Osteocyte (in vitro differentiated cells): Measurements from ENCODE around the gene IMPDH1. TPM values are rescaled to one million over a fixed set of nuclear protein-coding genes. Genes with fewer than 3 reads are reported as not detected.
A peak's percentile ranks its signal among the peaks of the same experiment; 100 is the strongest.

Experiments
- DNase-seq: peaks from one replicate; pipeline ENCODE4 v3.0.0; 2021; ENCODE audit warnings: mixed read lengths; ENCODE audit not compliant: unreplicated experiment; ENCODE audit errors: extremely low spot score
- H3K27ac Mint-ChIP-seq: one replicate; pipeline ENCODE4 v1.8.0; 2021; ENCODE audit warnings: mild to moderate bottlenecking, mixed read lengths; ENCODE audit not compliant: unreplicated experiment
- H3K27me3 Mint-ChIP-seq: one replicate; pipeline ENCODE4 v1.8.0; 2021; ENCODE audit warnings: mixed read lengths; ENCODE audit not compliant: unreplicated experiment
- H3K36me3 Mint-ChIP-seq: one replicate; pipeline ENCODE4 v1.8.0; 2021; ENCODE audit warnings: mixed read lengths; ENCODE audit not compliant: unreplicated experiment
- H3K4me1 Mint-ChIP-seq: one replicate; pipeline ENCODE4 v1.8.0; 2021; ENCODE audit warnings: mixed read lengths; ENCODE audit not compliant: unreplicated experiment
- H3K4me3 Mint-ChIP-seq: one replicate; pipeline ENCODE4 v1.8.0; 2021; ENCODE audit warnings: mild to moderate bottlenecking, moderate library complexity, mixed read lengths; ENCODE audit not compliant: unreplicated experiment
- H3K9me3 Mint-ChIP-seq: one replicate; pipeline ENCODE4 v1.8.0; 2021; ENCODE audit warnings: mixed read lengths; ENCODE audit not compliant: unreplicated experiment
- CTCF ChIP-seq: fragments of 200-600 bp; sonication (generic); IDR thresholded peaks from 2 replicates; pipeline ENCODE4 v1.5.0; 2021; ENCODE audit warnings: antibody characterized with exemption, mild to moderate bottlenecking, moderate library complexity
- total RNA-seq: library from RNA; stranded (reverse); gene quantifications from 2 replicates; pipeline ENCODE4 v1.2.1, GENCODE V29; 2021

IMPDH1 gene
- total RNA-seq, 1 donor from 2014 or later, result 33.5 TPM

DNA sequence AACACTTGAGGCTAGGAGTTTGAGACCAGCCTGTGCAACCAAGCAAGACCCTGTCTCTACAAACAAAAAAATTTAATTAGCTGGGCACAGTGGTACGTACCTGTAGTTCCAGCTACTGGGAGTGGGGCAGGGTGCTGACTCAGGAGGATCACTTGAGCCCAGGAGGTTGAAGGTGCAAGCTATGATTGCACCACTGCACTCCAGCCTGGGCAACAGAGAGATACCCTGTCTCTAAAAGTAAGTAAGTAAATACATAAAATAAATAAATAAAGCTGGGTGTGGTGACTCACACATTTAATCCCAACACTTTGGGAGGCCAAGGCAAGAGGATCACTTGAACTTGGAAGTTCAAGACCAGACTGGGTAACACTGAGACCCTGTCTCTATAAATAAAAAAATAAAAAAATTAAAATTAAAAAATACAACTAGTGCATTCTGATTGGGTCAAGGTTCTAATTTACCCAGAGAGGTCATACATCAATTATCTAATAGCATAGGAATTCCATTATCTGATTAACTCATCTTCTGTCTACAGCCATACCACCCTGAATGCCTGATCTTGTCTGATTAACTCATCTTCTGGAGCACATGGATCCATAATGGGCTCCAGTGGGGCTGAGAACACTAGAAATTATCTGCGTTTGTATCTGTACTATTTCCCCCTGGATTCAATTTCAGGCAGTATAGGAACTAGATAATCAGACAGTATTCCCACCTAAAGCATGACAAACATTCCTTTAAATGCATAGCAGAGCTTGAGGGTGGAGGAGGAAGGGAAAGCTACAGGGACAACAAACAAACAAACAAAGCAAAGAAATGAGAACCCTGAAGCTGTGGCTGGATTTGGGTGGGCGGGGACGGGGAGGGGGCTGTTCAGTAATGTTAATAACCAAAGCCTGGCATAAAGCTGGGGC is 24.9 kb upstream of the IMPDH1 start:
- no peak overlapping the region for H3K27ac Mint-ChIP-seq
- no peak overlapping the region for H3K4me3 Mint-ChIP-seq
- H3K4me1 Mint-ChIP-seq, result peaks cover 4% of the 10 kb centered on the region
- peaks cover 28% of the 10 kb centered on the region for H3K27me3 Mint-ChIP-seq
- H3K9me3 Mint-ChIP-seq, result no peaks in the 10 kb centered on the region
- H3K36me3 Mint-ChIP-seq, result no peaks in the 10 kb centered on the region
- DNase-seq, result no peak
- TF ChIP-seq CTCF, result no peak

DNA sequence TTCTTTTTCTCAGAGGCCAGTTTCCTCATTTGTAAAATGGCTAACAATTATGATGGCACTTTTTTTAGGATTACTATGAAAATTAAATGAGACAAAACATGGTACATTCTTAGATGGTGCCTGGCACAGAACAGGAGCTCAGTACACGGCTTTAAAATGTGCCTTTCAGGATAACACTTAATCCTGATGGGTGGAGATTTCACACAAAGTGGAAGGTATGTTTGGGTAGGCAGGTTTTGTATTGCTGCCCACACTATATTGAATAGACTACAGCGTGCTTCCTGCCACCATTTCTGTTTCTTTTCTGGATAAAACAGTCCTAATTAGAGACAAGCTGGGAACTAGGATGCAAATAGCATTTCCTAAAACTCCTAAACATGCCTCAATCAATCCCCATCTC is 22.0 kb upstream of the IMPDH1 start:
- Mint-ChIP-seq H3K4me1 (peaks cover 4% of the 10 kb centered on the region), H3K9me3 (no peaks in the 10 kb centered on the region), H3K27ac (no peak overlapping the region), H3K4me3 (no peak overlapping the region), H3K27me3 (peaks cover 29% of the 10 kb centered on the region), H3K36me3 (no peaks in the 10 kb centered on the region)
- no peak for TF ChIP-seq CTCF
- DNase-seq, result no peak

DNA sequence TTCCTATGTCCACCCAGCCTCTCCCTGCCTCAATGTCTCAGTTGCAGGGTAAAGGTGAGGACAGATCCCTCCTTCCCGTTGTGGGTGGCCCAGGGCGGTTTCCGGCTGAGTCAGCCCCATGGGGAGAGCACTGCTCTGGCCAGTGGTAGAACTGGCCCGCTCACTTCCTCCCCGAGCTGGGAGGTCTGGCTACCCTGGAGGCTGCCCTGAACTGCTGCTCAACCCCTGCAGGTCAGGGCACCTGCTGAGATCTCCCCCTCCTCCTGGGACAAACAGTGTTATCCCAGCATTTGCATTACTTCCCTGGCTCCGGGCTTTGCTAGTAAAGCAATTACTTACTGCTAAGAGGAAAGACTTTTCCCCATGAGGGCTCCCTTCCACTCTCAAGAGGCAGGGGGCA is 21.4 kb upstream of the IMPDH1 start:
- Mint-ChIP-seq H3K9me3 (no peaks in the 10 kb centered on the region), H3K27ac (no peak overlapping the region), H3K27me3 (peaks cover 26% of the 10 kb centered on the region)

DNA sequence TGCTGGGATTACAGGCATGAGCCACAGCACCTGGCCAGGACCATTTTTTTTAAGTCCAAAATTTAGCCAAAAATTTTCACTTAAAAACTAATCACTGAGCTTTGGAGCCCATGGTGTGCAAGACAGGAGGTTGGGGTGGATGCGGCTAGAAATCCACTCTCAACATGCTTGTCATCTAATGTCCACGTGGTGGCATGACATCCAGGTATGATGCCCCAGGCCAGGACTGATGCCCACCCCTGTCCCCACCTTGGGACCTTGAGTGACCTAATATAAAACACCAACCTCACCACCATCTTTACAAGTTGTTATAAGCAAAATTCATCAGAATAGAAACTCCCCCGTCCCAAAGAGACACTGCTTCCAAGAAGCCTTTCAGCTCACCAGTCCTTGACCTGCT is 20.4 kb upstream of the IMPDH1 start:
- no peak overlapping the region for H3K4me3 Mint-ChIP-seq
- TF ChIP-seq CTCF, result no peak
- H3K27me3 Mint-ChIP-seq, result peaks cover 19% of the 10 kb centered on the region
- no peaks in the 10 kb centered on the region for H3K36me3 Mint-ChIP-seq
- H3K27ac Mint-ChIP-seq, result no peak overlapping the region
- H3K4me1 Mint-ChIP-seq, result peaks cover 4% of the 10 kb centered on the region
- no peak for DNase-seq
- H3K9me3 Mint-ChIP-seq, result no peaks in the 10 kb centered on the region

More for the DNA sequence above, 21.4 kb upstream of the IMPDH1 start:
- TF ChIP-seq CTCF, result no peak
- no peak overlapping the region for H3K4me3 Mint-ChIP-seq
- no peaks in the 10 kb centered on the region for H3K36me3 Mint-ChIP-seq
- DNase-seq, result no peak
- H3K4me1 Mint-ChIP-seq, result peaks cover 4% of the 10 kb centered on the region

DNA sequence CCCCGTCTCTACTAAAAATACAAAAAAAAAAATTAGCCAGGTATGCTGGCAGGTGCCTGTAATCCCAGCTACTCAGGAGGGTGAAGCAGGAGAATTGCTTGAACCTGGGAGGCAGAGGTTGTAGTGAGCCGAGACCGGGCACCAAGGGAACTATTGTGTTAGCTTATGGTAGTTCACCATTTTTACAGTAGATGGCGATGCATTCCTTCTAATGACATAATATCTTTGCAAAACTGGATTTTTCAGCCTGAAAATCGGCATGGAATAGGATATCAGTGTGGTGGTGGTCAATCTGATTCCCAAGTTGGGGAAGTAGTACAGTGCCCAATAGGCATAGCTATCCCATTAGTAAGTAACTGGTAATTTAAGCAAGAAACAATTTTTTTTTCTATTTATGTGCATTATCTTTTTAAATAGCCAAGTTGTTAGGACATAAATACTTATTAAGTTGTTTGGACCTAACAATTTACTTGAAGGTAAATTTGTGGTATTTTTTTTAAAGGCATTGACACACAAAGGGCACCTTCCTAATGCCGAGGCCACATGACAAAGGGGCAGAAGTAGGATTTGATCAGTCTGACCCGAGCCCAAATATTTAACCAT is 17.6 kb upstream of the IMPDH1 start:
- Mint-ChIP-seq H3K9me3 (no peaks in the 10 kb centered on the region), H3K27me3 (peaks cover 10% of the 10 kb centered on the region), H3K27ac (no peak overlapping the region), H3K4me3 (no peak overlapping the region), H3K36me3 (no peaks in the 10 kb centered on the region), H3K4me1 (peaks cover 4% of the 10 kb centered on the region)
- peak; percentile 78 for TF ChIP-seq CTCF
- DNase-seq, result no peak
